ENCODE measurements around the gene SSH2.

DNA sequence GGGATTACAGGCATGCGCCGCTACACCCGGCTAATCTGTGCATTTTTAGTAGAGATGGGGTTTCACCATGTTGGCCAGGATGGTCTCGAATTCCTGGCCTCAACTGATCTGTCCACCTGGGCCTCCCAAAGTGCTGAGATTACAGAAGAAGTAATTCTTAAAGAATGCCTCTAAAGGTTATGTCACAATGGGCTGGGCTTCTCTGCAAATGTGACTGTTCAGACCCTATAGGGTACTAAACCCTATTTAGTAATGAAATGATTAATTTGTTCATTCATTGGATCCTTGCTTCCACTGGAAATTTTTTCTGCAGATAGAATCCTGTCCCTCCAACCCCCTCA lies 198.5 kb downstream of the SSH2 start:
- TF ChIP-seq EZH2 (IDR thresholded peaks at IDR 0.05) (no peak), EZH2phosphoT487 (IDR thresholded peaks at IDR 0.05) (no peak)
- TF ChIP-seq, protein P1, sequence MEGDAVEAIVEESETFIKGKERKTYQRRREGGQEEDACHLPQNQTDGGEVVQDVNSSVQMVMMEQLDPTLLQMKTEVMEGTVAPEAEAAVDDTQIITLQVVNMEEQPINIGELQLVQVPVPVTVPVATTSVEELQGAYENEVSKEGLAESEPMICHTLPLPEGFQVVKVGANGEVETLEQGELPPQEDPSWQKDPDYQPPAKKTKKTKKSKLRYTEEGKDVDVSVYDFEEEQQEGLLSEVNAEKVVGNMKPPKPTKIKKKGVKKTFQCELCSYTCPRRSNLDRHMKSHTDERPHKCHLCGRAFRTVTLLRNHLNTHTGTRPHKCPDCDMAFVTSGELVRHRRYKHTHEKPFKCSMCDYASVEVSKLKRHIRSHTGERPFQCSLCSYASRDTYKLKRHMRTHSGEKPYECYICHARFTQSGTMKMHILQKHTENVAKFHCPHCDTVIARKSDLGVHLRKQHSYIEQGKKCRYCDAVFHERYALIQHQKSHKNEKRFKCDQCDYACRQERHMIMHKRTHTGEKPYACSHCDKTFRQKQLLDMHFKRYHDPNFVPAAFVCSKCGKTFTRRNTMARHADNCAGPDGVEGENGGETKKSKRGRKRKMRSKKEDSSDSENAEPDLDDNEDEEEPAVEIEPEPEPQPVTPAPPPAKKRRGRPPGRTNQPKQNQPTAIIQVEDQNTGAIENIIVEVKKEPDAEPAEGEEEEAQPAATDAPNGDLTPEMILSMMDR (IDR thresholded peaks at IDR 0.05): no peak

Data from neural progenitor cell (in vitro differentiated cells).